Endothelial cell of umbilical vein (primary cell): Measurements from ENCODE around the gene DSEL. TPM values are rescaled to one million over a fixed set of nuclear protein-coding genes. Genes with fewer than 3 reads are reported as not detected.

Source experiments
- BruUV-seq: library from RNA; stranded (reverse); fragments of 400-500 nt; replicated peaks from 2 replicates; lab custom pipeline; 2021; lab: Mats Ljungman, UMichigan
- CTCF ChIA-PET: fragments of 300-600, 350-600 bp; sonication (Branson Sonifier 250); formaldehyde crosslinking; loops from one replicate; lab custom pipeline; 2021; ENCODE audit warnings: antibody characterized with exemption, inconsistent platforms; lab: Charles Lee
- POLR2A ChIA-PET: fragments of 300-600, 350-600 bp; sonication (Branson Sonifier 250); formaldehyde crosslinking; loops from one replicate; lab custom pipeline; 2021; ENCODE audit warnings: antibody characterized with exemption, inconsistent platforms; lab: Charles Lee
- DNase-seq: peaks from one replicate; pipeline ENCODE4 v3.0.0-alpha.2; 2011; ENCODE audit warnings: low read depth, low spot score
- FAIRE-seq: peaks from 2 replicates; lab custom pipeline; 2011; peaks lifted over from hg19 to GRCh38; lab: Jason Lieb, UNC
- H2AFZ ChIP-seq: 2 replicates; pipeline ENCODE4 v1.6.0; 2012; ENCODE audit warnings: low read depth, low read length, control low read depth, inconsistent platforms
- H3K27ac ChIP-seq: 2 replicates; pipeline ENCODE4 v1.5.1; 2011; ENCODE audit warnings: low read depth, mild to moderate bottlenecking, control low read depth, low read length, moderate library complexity; ENCODE audit not compliant: insufficient read depth
- H3K27me3 ChIP-seq, 2 experiments: 2 replicates each; pipeline versions ENCODE4 v1.6.0 to v1.6.1; 2011; ENCODE audit warnings: low read length in 2 of 2, mixed read lengths in 1 of 2; ENCODE audit not compliant: control insufficient read depth in 2 of 2, insufficient read depth in 2 of 2
- H3K36me3 ChIP-seq, 2 experiments: 2 replicates in 1 of 2; 3 replicates in 1 of 2; pipeline ENCODE4 v1.5.1; 2011; ENCODE audit warnings: low read length in 2 of 2, mild to moderate bottlenecking in 1 of 2, moderate library complexity in 1 of 2; ENCODE audit not compliant: control insufficient read depth in 2 of 2, insufficient read depth in 2 of 2; ENCODE audit errors: extremely low read depth in 1 of 2
- H3K4me1 ChIP-seq: 3 replicates; pipeline ENCODE4 v1.5.1; 2011; ENCODE audit warnings: mild to moderate bottlenecking, low read length; ENCODE audit not compliant: control insufficient read depth, insufficient read depth; ENCODE audit errors: extremely low read depth
- H3K4me2 ChIP-seq: 2 replicates; pipeline ENCODE4 v1.6.1; 2011; ENCODE audit warnings: low read length, control low read depth, mixed read lengths; ENCODE audit not compliant: insufficient read depth
- H3K4me3 ChIP-seq, 3 experiments: fragments of 200-600 bp in 1 of 3; sonication (generic), shearing (Covaris generic) in 1 of 3; replicated peaks in 1 of 3; 2 replicates each; pipeline ENCODE4 v1.5.1; 2011 to 2016; ENCODE audit warnings: control low read depth in 3 of 3, low read length in 3 of 3, mild to moderate bottlenecking in 2 of 3, inconsistent platforms in 1 of 3, low read depth in 1 of 3, moderate library complexity in 1 of 3; ENCODE audit not compliant: insufficient read depth in 1 of 3
- H3K79me2 ChIP-seq: 2 replicates; pipeline ENCODE4 v1.6.0; 2012; ENCODE audit warnings: low read length, inconsistent platforms; ENCODE audit not compliant: control insufficient read depth, insufficient read depth
- H3K9ac ChIP-seq: replicated peaks from 2 replicates; pipeline ENCODE3; 2011; ENCODE audit warnings: low read length, control low read depth; ENCODE audit not compliant: insufficient read depth; ENCODE audit errors: extremely low read depth
- H3K9me1 ChIP-seq: replicated peaks from 3 replicates; pipeline ENCODE4 v1.6.0; 2011; ENCODE audit warnings: mild to moderate bottlenecking, low read length; ENCODE audit not compliant: control insufficient read depth, insufficient read depth; ENCODE audit errors: extremely low read depth
- H3K9me3 ChIP-seq: replicated peaks from 2 replicates; pipeline ENCODE4 v1.5.1; 2012; ENCODE audit warnings: low read length, inconsistent platforms; ENCODE audit not compliant: control insufficient read depth, insufficient read depth
- H4K20me1 ChIP-seq: replicated peaks from 2 replicates; pipeline ENCODE3; 2011; ENCODE audit warnings: mild to moderate bottlenecking, low read length; ENCODE audit not compliant: control insufficient read depth, insufficient read depth; ENCODE audit errors: extremely low read depth
- EZH2 ChIP-seq: IDR thresholded peaks from 2 replicates; pipeline ENCODE4 v1.6.1; 2012; ENCODE audit warnings: borderline replicate concordance, low read depth, mild to moderate bottlenecking, moderate library complexity, low read length, inconsistent platforms; ENCODE audit not compliant: severe bottlenecking
- FOS ChIP-seq: IDR thresholded peaks from 2 replicates; pipeline ENCODE4 v1.6.1; 2011; ENCODE audit warnings: mild to moderate bottlenecking, low read length, moderate library complexity, borderline replicate concordance; ENCODE audit not compliant: insufficient read depth
- GATA2 ChIP-seq: IDR thresholded peaks from 2 replicates; pipeline ENCODE4 v1.7.0; 2011; ENCODE audit warnings: low read depth, mild to moderate bottlenecking, moderate library complexity, mixed read lengths, low read length; ENCODE audit not compliant: insufficient read length, insufficient read depth
- JUN ChIP-seq: IDR thresholded peaks from 2 replicates; pipeline ENCODE4 v1.6.1; 2011; ENCODE audit warnings: borderline replicate concordance, low read depth; ENCODE audit not compliant: insufficient read length, insufficient read depth
- MYC ChIP-seq: IDR thresholded peaks from one replicate; pipeline ENCODE4 v1.6.1; 2011; ENCODE audit warnings: mild to moderate bottlenecking, low read depth, low read length
- POLR2A ChIP-seq: IDR thresholded peaks from 2 replicates; pipeline ENCODE4 v1.6.1; 2012; ENCODE audit warnings: low read depth, mild to moderate bottlenecking, control low read depth, low read length
- POLR2AphosphoS5 ChIP-seq: IDR thresholded peaks from 2 replicates; pipeline ENCODE4 v1.6.1; 2012; ENCODE audit warnings: low read depth, mild to moderate bottlenecking, control low read depth, low read length, moderate library complexity; ENCODE audit not compliant: insufficient read depth
- dilution Hi-C: fragments of 300-500 bp; cut with MboI; formaldehyde crosslinking; loops from one replicate; pipeline ENCODE4 v1.15.0; 2019; ENCODE audit warnings: low sequenced_read_pairs; ENCODE audit not compliant: extremely low pct_ligation_motif_present
- intact Hi-C: fragments of 100-400 bp; cut with micrococcal nuclease; formaldehyde crosslinking; loops from one replicate; pipeline ENCODE4 v1.10.0; 2022
- polyA plus RNA-seq, 4 experiments: library from polyadenylated mRNA; depleted of rRNA in 3 of 4; stranded (reverse) in 3 of 4; unstranded in 1 of 4; fragments of >200 nt; gene quantifications; 2 replicates each; pipeline versions ENCODE4 v1.2.1 to v1.2.3, GENCODE V29; 2011 to 2012; ENCODE audit warnings: missing spikeins in 1 of 4
- total RNA-seq: library from RNA; stranded (reverse); gene quantifications from 2 replicates; pipeline ENCODE4 v1.2.3, GENCODE V29; 2021
- TF ChIP-seq, protein P1 (sequence below): IDR thresholded peaks from 2 replicates; pipeline ENCODE4 v1.6.1; 2011; ENCODE audit not compliant: insufficient read depth, insufficient read length
- TF ChIP-seq, protein P2 (sequence below), 2 donors: IDR thresholded peaks; 1 replicate in 1 of 2; 2 replicates in 1 of 2; pipeline ENCODE4 v1.5.1; 2011; ENCODE audit warnings: low read length in 2 of 2, mild to moderate bottlenecking in 2 of 2, moderate library complexity in 2 of 2, control low read depth in 1 of 2, inconsistent platforms in 1 of 2, low read depth in 1 of 2; ENCODE audit not compliant: insufficient read depth in 1 of 2; ENCODE audit errors: extremely low read depth in 1 of 2

Gene DSEL
- total and polyA plus RNA-seq, 2 donors (not counting 3 experiments of a cell fraction or from before 2014, with no cell fraction given), result 2.0 to 4.5 TPM

DNA sequence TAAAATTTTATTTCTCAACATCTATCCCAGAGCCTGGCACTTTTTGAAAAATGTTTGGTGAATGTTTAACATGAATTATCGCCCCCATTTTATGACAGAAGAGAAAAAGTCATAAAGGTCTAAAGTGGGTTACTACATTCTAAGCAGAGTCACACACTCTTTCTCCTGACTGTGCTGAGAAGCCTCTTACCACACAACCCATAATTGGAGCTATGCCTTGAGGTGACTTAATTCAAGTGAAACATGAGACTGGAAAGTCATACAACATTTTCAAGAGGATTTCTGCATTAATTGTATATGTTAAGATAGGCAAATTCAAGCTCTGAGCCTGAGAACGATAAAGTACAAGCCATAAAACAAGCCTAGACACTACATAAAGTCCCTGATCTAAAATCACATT lies 3.1 kb upstream of the DSEL start:
- Histone ChIP-seq H3K36me3 (no peaks in the 10 kb centered on the region), H3K4me3 (no peak overlapping the region), H3K27ac (no peak overlapping the region), H3K9me1 (no peaks in the 10 kb centered on the region), H3K4me1 (peaks cover 9% of the 10 kb centered on the region), H3K79me2 (no peaks in the 10 kb centered on the region), H3K27me3 (no peaks in the 10 kb centered on the region), H3K4me2 (no peak overlapping the region), H3K9ac (no peak overlapping the region), H2AFZ (no peak overlapping the region), H4K20me1 (no peaks in the 10 kb centered on the region), H3K9me3 (no peaks in the 10 kb centered on the region)
- no TSS peak for BruUV-seq
- dilution Hi-C loops (no loop called here), intact Hi-C loops (loop anchor here (5.0 to 10.0 kb wide), 4 partner anchors 78 to 325 kb away; no protein-coding TSS in a partner anchor)
- ChIA-PET CTCF (interaction anchor here (1.0 kb wide), 1 partner anchor 91 kb away, joined by 3 read pairs; no protein-coding TSS in a partner anchor), POLR2A (no interaction called here)
- no peak for DNase-seq
- no peak for FAIRE-seq
- TF ChIP-seq, protein P1, sequence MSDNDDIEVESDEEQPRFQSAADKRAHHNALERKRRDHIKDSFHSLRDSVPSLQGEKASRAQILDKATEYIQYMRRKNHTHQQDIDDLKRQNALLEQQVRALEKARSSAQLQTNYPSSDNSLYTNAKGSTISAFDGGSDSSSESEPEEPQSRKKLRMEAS, result no peak
- TF ChIP-seq POLR2A (no peak), MYC (no peak)

DNA sequence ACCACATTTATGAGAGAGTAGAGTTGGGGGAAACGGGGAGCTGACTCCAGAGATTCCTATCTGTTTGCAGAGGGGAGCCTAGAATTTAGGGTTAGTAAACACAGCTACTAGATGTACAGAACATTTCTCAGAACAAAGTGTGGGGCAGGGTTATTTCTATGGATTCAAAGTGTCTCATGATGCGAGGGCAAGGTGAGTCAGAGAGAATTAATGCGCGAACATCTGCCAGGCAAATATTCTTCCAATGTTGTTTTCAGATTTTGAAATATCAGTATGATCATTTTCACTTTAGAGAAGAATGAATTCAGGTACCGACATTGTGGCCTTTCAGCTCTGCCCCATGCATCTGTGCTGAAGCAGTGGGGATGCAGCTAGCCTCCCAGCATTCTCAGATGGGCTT lies 2.0 kb upstream of the DSEL start:
- H3K4me3 ChIP-seq, result no peak overlapping the region
- H3K9ac ChIP-seq, result no peak overlapping the region
- no peaks in the 10 kb centered on the region for H3K9me1 ChIP-seq
- peaks cover 8% of the 10 kb centered on the region for H3K4me1 ChIP-seq
- dilution Hi-C loops (no loop called here), intact Hi-C loops (loop anchor here (5.0 to 10.0 kb wide), 4 partner anchors 79 to 326 kb away; no protein-coding TSS in a partner anchor)
- ChIA-PET POLR2A (interaction anchor here (0.6 kb wide), 1 partner anchor 199 kb away, joined by 6 read pairs; no protein-coding TSS in a partner anchor), CTCF (no interaction called here)
- no peak for TF ChIP-seq POLR2A
- no peak for TF ChIP-seq POLR2AphosphoS5
- TF ChIP-seq GATA2, result no peak
- TF ChIP-seq JUN, result no peak
- TF ChIP-seq FOS, result no peak
- TF ChIP-seq MYC, result no peak
- no peak for TF ChIP-seq EZH2
- TF ChIP-seq, protein P1, result no peak
- TF ChIP-seq, protein P2, sequence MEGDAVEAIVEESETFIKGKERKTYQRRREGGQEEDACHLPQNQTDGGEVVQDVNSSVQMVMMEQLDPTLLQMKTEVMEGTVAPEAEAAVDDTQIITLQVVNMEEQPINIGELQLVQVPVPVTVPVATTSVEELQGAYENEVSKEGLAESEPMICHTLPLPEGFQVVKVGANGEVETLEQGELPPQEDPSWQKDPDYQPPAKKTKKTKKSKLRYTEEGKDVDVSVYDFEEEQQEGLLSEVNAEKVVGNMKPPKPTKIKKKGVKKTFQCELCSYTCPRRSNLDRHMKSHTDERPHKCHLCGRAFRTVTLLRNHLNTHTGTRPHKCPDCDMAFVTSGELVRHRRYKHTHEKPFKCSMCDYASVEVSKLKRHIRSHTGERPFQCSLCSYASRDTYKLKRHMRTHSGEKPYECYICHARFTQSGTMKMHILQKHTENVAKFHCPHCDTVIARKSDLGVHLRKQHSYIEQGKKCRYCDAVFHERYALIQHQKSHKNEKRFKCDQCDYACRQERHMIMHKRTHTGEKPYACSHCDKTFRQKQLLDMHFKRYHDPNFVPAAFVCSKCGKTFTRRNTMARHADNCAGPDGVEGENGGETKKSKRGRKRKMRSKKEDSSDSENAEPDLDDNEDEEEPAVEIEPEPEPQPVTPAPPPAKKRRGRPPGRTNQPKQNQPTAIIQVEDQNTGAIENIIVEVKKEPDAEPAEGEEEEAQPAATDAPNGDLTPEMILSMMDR (IDR thresholded peaks at IDR 0.05; ENCODE audit: extremely low read depth in 1 of 2, insufficient read depth in 1 of 2, low read depth in 1 of 2, low read length in 2 of 2), result no peak
- no TSS peak for BruUV-seq
- no peak for DNase-seq
- H3K9me3 ChIP-seq, result no peaks in the 10 kb centered on the region
- FAIRE-seq, result no peak
- no peak overlapping the region for H3K4me2 ChIP-seq
- H3K79me2 ChIP-seq, result no peaks in the 10 kb centered on the region
- no peaks in the 10 kb centered on the region for H3K27me3 ChIP-seq
- no peaks in the 10 kb centered on the region for H3K36me3 ChIP-seq
- H2AFZ ChIP-seq, result no peak overlapping the region
- H3K27ac ChIP-seq, result no peak overlapping the region
- no peaks in the 10 kb centered on the region for H4K20me1 ChIP-seq
